Measurements from ENCODE around the gene ITPRID1. TPM values are rescaled to one million over a fixed set of nuclear protein-coding genes. Genes with fewer than 3 reads are reported as not detected.

Gene ITPRID1
- total RNA-seq, 1 donor from 2014 or later: not detected

DNA sequence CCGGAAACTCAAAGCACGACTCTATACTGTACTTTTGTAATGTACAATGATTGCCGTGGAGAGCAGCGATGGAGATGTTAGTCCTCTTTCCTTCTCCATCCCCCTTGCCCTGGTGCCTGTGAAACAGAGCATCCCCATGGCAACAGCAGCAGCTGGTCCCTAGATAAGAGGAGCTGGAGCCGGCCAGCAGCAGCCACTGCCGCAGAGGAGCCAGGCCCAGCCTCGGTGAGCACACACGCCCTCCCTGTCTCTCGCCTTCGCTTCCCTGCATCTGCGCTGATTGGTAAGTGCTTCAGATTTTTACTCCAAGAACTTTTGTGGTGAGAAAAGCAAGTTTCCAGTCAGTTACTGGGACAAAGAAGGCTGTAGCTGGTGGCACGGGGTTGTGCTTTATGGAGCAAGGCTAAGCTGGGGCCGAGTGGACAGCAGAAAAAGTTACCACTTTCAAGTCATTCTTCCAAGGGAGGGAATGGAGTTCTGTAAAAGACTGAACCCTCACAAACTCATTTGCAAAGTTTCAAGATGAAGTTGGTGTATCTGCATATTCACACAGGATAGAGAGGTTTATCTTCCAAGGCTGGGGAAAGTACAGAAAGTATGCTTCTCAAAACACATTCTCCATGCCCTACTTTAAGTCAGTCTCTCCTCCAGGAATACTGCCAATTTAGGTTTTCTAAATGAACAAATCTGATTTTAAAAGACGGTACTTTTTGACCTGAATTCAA lies 173.3 kb downstream of the ITPRID1 start, which contains the start of gene PPP1R17:
PPP1R17 (plus strand) TSS at position 192 of the 725 bp plus-strand sequence. CDS start 5,227 bp downstream, outside the sequence.
- no peaks in the 10 kb centered on the region for H3K27me3 ChIP-seq (ENCODE audit: control insufficient read depth, insufficient read depth, low read length)
- no peaks in the 10 kb centered on the region for H3K36me3 ChIP-seq (ENCODE audit: control insufficient read depth, insufficient read depth, low read length)
- DNase-seq (ENCODE audit: low read depth) (no peak), FAIRE-seq (no peak)
- no peak within 1 kb of the TSS for H3K4me3 ChIP-seq (ENCODE audit: low read depth, low read length)
- no peak for TF ChIP-seq CTCF (IDR thresholded peaks at IDR 0.05; ENCODE audit: insufficient read depth, low read length, severe bottlenecking)

DNA sequence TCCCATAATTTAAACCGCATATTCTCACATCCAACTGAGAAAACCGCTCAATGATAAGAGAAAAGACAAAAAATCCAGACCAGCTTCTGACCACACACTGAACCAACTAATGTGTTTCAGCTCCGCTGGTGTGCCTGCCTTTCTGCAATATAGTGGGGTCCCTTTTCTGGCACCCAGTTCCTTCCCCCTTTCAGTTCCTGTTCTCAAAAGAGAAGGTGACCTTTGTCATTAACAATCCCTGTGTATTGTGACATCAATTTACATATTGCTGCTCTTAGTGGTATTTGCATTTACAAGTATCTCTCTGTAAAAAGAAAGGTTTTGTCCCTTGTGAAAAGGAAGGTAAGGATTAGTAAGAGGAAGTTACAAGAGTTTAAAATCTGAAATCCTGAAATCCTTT lies 174.5 kb downstream of the ITPRID1 start:
- H3K4me3 ChIP-seq (ENCODE audit: low read depth, low read length): no peak overlapping the region
- no peak for FAIRE-seq
- H3K36me3 ChIP-seq (ENCODE audit: control insufficient read depth, insufficient read depth, low read length): no peaks in the 10 kb centered on the region
- H3K27me3 ChIP-seq (ENCODE audit: control insufficient read depth, insufficient read depth, low read length): no peaks in the 10 kb centered on the region
- DNase-seq (ENCODE audit: low read depth): no peak
- TF ChIP-seq CTCF (IDR thresholded peaks at IDR 0.05; ENCODE audit: insufficient read depth, low read length, severe bottlenecking): no peak

DNA sequence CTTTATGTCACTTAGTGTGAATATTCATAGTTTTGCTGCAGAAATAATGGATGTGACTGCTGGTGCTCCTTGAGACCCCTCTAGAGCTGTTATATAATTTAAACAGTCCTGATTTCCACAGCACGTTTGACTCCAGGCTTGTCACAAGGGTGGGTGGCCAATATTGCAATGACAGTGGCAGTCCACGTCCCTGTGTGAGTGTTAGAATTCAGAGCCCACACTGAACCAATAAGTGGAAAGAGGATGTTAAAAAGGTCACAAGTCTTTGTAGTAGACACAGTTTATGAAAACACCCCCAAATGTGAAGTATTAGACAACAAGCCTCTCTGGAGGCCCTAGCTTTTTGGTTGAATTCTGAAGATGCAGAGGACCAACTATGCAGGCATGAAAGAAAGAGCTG lies 175.1 kb downstream of the ITPRID1 start:
- no peak for TF ChIP-seq CTCF (IDR thresholded peaks at IDR 0.05; ENCODE audit: insufficient read depth, low read length, severe bottlenecking)
- DNase-seq (ENCODE audit: low read depth) (no peak), FAIRE-seq (no peak)
- H3K4me3 ChIP-seq (ENCODE audit: low read depth, low read length): no peak overlapping the region
- H3K27me3 ChIP-seq (ENCODE audit: control insufficient read depth, insufficient read depth, low read length): no peaks in the 10 kb centered on the region
- H3K36me3 ChIP-seq (ENCODE audit: control insufficient read depth, insufficient read depth, low read length): no peaks in the 10 kb centered on the region

DNA sequence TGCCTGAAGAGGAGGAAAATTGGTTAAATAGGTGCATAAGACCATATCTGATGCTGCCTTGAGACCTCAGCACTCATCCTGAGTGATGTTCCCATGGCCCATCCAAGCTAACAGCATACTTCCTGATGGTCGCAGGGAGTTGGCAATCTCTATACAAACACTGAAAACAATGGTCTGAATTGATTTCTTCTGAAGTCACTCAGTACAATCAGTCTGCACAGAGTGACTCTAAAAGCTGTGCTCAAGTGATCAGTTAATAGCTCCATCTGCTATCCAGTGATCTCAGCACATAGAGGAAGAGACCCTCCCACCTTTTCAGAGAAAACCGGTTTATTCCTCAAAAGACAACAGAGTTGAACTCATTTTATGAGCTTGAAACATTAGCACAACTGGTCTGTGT lies 177.0 kb downstream of the ITPRID1 start:
- FAIRE-seq: no peak
- H3K27me3 ChIP-seq (ENCODE audit: control insufficient read depth, insufficient read depth, low read length): no peaks in the 10 kb centered on the region
- no peak overlapping the region for H3K4me3 ChIP-seq (ENCODE audit: low read depth, low read length)
- DNase-seq (ENCODE audit: low read depth): no peak
- H3K36me3 ChIP-seq (ENCODE audit: control insufficient read depth, insufficient read depth, low read length): no peaks in the 10 kb centered on the region
- no peak for TF ChIP-seq CTCF (IDR thresholded peaks at IDR 0.05; ENCODE audit: insufficient read depth, low read length, severe bottlenecking)

- no peak for DNase-seq (ENCODE audit: low read depth)
- Histone ChIP-seq H3K4me3 (ENCODE audit: low read depth, low read length) (no peak overlapping the region), H3K36me3 (ENCODE audit: control insufficient read depth, insufficient read depth, low read length) (no peaks in the 10 kb centered on the region), H3K27me3 (ENCODE audit: control insufficient read depth, insufficient read depth, low read length) (no peaks in the 10 kb centered on the region)
- no peak for FAIRE-seq
- no peak for TF ChIP-seq CTCF (IDR thresholded peaks at IDR 0.05; ENCODE audit: insufficient read depth, low read length, severe bottlenecking)
These were observed 178.6 kb downstream of the ITPRID1 start for GRCh38 chr7:31692451-31692850.

DNA sequence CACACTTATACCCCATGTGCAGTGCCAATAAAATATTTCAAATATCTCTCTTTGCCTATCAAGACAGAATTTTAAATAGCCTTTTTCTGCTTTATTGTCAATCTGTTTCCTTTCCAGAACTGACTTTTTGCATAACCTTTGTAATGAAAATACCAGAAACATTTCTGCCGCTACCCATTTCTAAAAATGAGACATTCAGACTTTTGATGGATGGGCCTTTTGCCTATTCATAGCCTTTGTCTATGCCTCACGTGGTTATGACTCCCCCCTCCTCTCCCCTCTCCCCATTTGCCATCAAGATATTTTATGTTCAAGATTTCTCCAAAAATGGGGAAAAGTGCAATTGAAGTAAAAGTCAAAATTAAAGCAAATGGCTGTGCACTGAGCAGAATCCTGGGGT lies 179.0 kb downstream of the ITPRID1 start:
- H3K36me3 ChIP-seq (ENCODE audit: control insufficient read depth, insufficient read depth, low read length): no peaks in the 10 kb centered on the region
- TF ChIP-seq CTCF (IDR thresholded peaks at IDR 0.05; ENCODE audit: insufficient read depth, low read length, severe bottlenecking): no peak
- no peak overlapping the region for H3K4me3 ChIP-seq (ENCODE audit: low read depth, low read length)
- no peaks in the 10 kb centered on the region for H3K27me3 ChIP-seq (ENCODE audit: control insufficient read depth, insufficient read depth, low read length)
- no peak for FAIRE-seq
- DNase-seq (ENCODE audit: low read depth): no peak

All from bronchial epithelial cell (primary cell).